ENCODE results near the gene ZRANB2.

Gene ZRANB2

DNA sequence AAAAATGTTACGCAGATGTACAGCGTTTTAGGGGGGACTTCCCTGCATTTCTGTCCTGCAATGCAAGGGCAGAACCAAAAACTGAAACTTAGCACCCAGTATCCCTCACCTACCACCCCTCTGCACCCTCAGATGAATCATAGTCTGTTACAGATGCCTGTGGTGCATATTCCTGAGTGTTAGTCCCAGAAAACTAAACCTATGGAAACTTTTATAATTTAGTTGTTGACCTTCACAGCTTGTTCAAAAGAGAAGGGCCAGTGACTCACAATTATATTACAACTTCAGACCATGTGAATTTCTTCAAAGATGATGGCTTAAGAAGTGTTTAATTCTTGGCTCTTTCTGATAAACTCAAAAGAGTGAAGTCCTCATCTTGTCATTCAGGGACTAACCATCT, 39.0 kb downstream of the ZRANB2 start:
- Histone ChIP-seq H4K12ac (ENCODE audit: low read depth, low read length) (no peak overlapping the region), H3K14ac (ENCODE audit: low read length) (no peak overlapping the region), H3K79me2 (ENCODE audit: control insufficient read depth, insufficient read depth, low read length, poor library complexity) (no peaks in the 10 kb centered on the region), H4K91ac (ENCODE audit: low read depth, low read length) (no peak overlapping the region), H2BK12ac (ENCODE audit: low read length) (no peak overlapping the region), H3K9ac (ENCODE audit: low read length) (no peak overlapping the region), H3K79me1 (ENCODE audit: low read length) (no peaks in the 10 kb centered on the region), H3K4me3 (ENCODE audit: low read depth, low read length) (no peak overlapping the region), H3K23ac (ENCODE audit: low read length) (no peak overlapping the region), H3K18ac (ENCODE audit: low read length) (no peak overlapping the region), H2BK120ac (ENCODE audit: insufficient read depth, low read length, poor library complexity) (no peak overlapping the region), H3K4ac (ENCODE audit: low read depth, low read length) (no peak overlapping the region), H3K36me3 (ENCODE audit: control insufficient read depth in 1 of 2, insufficient read depth in 2 of 2, low read length in 2 of 2) (no peaks in the 10 kb centered on the region), H2AFZ (ENCODE audit: insufficient read depth, low read length, poor library complexity) (no peak overlapping the region), H2AK5ac (ENCODE audit: low read length) (no peak overlapping the region), H3K27ac (ENCODE audit: low read depth, low read length) (no peak overlapping the region), H3K27me3 (ENCODE audit: insufficient read depth, low read length) (peaks cover 1% of the 10 kb centered on the region), H3K4me2 (ENCODE audit: low read length) (no peak overlapping the region), H3K4me1 (ENCODE audit: control insufficient read depth in 1 of 2, insufficient read depth in 2 of 2, low read length in 2 of 2) (no peaks in the 10 kb centered on the region), H3K9me3 (ENCODE audit: insufficient read depth, low read depth, low read length) (peaks cover 4% of the 10 kb centered on the region), H2BK5ac (ENCODE audit: low read depth, low read length, poor library complexity) (no peak overlapping the region), H4K8ac (ENCODE audit: low read depth, low read length) (no peak overlapping the region)
- DNase-seq = no peak
- no CpG with 5 or more reads among the region's 2 CpGs for WGBS (ENCODE audit: extremely low coverage, insufficient coverage, insufficient read length)

DNA sequence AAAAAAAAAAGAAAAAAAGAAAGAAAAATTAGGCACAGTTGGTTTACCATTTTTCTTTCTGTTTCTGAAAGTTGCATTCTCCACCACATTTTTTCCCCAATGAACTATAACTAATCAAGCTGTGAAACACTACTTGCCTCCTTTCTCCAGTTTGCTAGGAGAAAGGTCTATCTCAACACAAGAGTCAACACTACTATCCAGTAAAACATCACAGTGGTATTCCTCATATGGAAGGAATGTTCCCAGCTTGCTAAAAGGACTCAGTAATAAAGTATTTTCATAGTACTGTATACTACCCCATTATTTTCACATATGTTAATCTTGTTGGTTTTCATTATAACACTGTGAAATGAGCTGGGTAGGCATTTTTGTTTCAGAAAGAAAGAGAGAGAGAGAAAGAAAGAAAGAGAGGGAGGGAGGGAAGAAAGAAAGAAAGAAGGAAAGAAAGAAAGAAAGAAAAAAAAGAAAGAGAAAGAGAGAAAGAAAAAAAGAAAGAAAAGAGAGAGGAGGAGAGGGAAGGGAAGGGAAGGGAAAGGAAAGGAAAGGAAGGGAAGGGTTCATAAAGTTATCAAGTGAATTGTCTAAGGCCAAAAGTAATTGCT, 41.1 kb downstream of the ZRANB2 start:
- no peaks in the 10 kb centered on the region for H3K79me2 ChIP-seq (ENCODE audit: control insufficient read depth, insufficient read depth, low read length, poor library complexity)
- H3K23ac ChIP-seq (ENCODE audit: low read length) = no peak overlapping the region
- no peaks in the 10 kb centered on the region for H3K36me3 ChIP-seq (ENCODE audit: control insufficient read depth in 1 of 2, insufficient read depth in 2 of 2, low read length in 2 of 2)
- H2AK5ac ChIP-seq (ENCODE audit: low read length) = no peak overlapping the region
- no peak overlapping the region for H4K12ac ChIP-seq (ENCODE audit: low read depth, low read length)
- H2BK12ac ChIP-seq (ENCODE audit: low read length) = no peak overlapping the region
- no peak overlapping the region for H4K8ac ChIP-seq (ENCODE audit: low read depth, low read length)
- no peak overlapping the region for H2AFZ ChIP-seq (ENCODE audit: insufficient read depth, low read length, poor library complexity)
- peak in 1 of 2 donors; percentile 76 for DNase-seq
- H3K9me3 ChIP-seq (ENCODE audit: insufficient read depth, low read depth, low read length) = no peaks in the 10 kb centered on the region
- no peak overlapping the region for H3K14ac ChIP-seq (ENCODE audit: low read length)
- H3K4me1 ChIP-seq (ENCODE audit: control insufficient read depth in 1 of 2, insufficient read depth in 2 of 2, low read length in 2 of 2) = no peaks in the 10 kb centered on the region
- no peaks in the 10 kb centered on the region for H3K27me3 ChIP-seq (ENCODE audit: insufficient read depth, low read length)
- H3K4me2 ChIP-seq (ENCODE audit: low read length) = no peak overlapping the region
- no peak overlapping the region for H3K4me3 ChIP-seq (ENCODE audit: low read depth, low read length)
- no peak overlapping the region for H3K18ac ChIP-seq (ENCODE audit: low read length)
- no peak overlapping the region for H3K9ac ChIP-seq (ENCODE audit: low read length)
- no peak overlapping the region for H2BK120ac ChIP-seq (ENCODE audit: insufficient read depth, low read length, poor library complexity)
- H3K4ac ChIP-seq (ENCODE audit: low read depth, low read length) = no peak overlapping the region
- H2BK5ac ChIP-seq (ENCODE audit: low read depth, low read length, poor library complexity) = no peak overlapping the region
- no peak overlapping the region for H3K27ac ChIP-seq (ENCODE audit: low read depth, low read length)
- no peaks in the 10 kb centered on the region for H3K79me1 ChIP-seq (ENCODE audit: low read length)
- no peak overlapping the region for H4K91ac ChIP-seq (ENCODE audit: low read depth, low read length)

DNA sequence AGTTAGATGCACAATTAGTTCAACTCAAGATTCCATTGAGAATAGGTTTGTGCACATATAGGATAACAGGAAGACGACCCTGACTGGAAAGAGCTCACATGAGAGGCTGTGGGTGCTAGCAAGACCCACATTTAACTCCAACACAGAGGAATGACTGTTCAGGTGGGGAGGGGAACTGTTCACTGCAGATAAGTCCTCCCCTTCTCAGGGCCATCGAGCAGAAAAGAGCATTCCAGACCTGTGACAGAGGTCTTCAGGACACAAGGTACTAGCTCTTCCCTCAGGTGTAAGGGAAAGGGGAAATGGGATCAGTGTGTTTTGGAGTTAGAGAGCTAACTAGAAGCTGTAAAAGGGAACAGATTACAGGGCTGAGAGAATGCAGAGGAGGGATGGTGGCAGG, 41.9 kb downstream of the ZRANB2 start:
- DNase-seq = peak in 1 of 2 donors; percentile 69
- H2BK5ac ChIP-seq (ENCODE audit: low read depth, low read length, poor library complexity) = no peak overlapping the region
- no peak overlapping the region for H3K4me3 ChIP-seq (ENCODE audit: low read depth, low read length)
- no peak overlapping the region for H3K4ac ChIP-seq (ENCODE audit: low read depth, low read length)
- no peaks in the 10 kb centered on the region for H3K79me1 ChIP-seq (ENCODE audit: low read length)
- H3K27me3 ChIP-seq (ENCODE audit: insufficient read depth, low read length) = no peaks in the 10 kb centered on the region
- H3K9me3 ChIP-seq (ENCODE audit: insufficient read depth, low read depth, low read length) = no peaks in the 10 kb centered on the region
- H3K23ac ChIP-seq (ENCODE audit: low read length) = no peak overlapping the region
- no peak overlapping the region for H3K4me2 ChIP-seq (ENCODE audit: low read length)
- no peak overlapping the region for H2AFZ ChIP-seq (ENCODE audit: insufficient read depth, low read length, poor library complexity)
- no peak overlapping the region for H4K12ac ChIP-seq (ENCODE audit: low read depth, low read length)
- H3K18ac ChIP-seq (ENCODE audit: low read length) = no peak overlapping the region
- whole genome bisulfite sequencing (ENCODE audit: extremely low coverage, insufficient coverage, insufficient read length) = no CpG with 5 or more reads among the region's 2 CpGs
- no peak overlapping the region for H3K9ac ChIP-seq (ENCODE audit: low read length)
- H2AK5ac ChIP-seq (ENCODE audit: low read length) = no peak overlapping the region
- no peaks in the 10 kb centered on the region for H3K4me1 ChIP-seq (ENCODE audit: control insufficient read depth in 1 of 2, insufficient read depth in 2 of 2, low read length in 2 of 2)
- no peak overlapping the region for H3K27ac ChIP-seq (ENCODE audit: low read depth, low read length)
- H4K91ac ChIP-seq (ENCODE audit: low read depth, low read length) = no peak overlapping the region
- H3K14ac ChIP-seq (ENCODE audit: low read length) = no peak overlapping the region
- H3K36me3 ChIP-seq (ENCODE audit: control insufficient read depth in 1 of 2, insufficient read depth in 2 of 2, low read length in 2 of 2) = no peaks in the 10 kb centered on the region
- H4K8ac ChIP-seq (ENCODE audit: low read depth, low read length) = no peak overlapping the region
- H3K79me2 ChIP-seq (ENCODE audit: control insufficient read depth, insufficient read depth, low read length, poor library complexity) = no peaks in the 10 kb centered on the region
- H2BK120ac ChIP-seq (ENCODE audit: insufficient read depth, low read length, poor library complexity) = no peak overlapping the region
- H2BK12ac ChIP-seq (ENCODE audit: low read length) = no peak overlapping the region

DNA sequence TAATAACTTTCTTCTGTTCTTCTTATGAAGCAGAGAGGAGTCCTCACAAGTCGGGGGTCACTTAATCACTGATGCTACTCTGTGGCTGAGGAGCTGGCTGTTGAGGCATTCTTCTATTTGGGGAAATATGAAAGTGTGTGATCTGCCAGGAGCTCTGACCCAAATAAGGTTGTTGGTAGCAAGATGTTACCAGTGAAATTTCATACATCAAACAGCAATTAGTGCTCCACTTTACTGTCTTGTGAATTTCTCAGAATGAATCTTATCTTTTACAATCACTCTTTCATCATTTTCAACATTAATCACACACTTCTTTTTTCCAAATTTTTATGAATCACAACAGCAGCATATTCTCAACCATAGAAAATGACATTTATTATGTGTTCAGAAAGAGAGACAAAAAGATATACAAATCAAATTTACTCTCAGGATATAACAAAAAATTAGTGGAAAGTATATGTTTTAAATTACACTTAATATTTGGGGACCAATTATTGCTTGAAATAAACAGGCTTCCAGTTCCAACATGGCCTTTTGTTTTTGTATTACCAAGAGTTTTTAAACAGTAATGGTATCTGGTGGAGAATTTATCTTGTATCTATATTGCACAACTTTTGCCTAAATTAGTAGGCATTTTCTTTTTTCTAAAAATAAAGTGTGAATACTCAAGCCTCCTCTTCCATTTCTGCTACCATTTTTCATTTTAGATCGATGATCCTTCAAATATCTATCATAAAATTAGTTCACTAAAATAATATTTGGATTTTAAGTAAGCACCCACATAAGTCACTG, 42.8 kb downstream of the ZRANB2 start:
- Histone ChIP-seq H3K9me3 (ENCODE audit: insufficient read depth, low read depth, low read length) (no peaks in the 10 kb centered on the region), H3K23ac (ENCODE audit: low read length) (no peak overlapping the region), H2BK120ac (ENCODE audit: insufficient read depth, low read length, poor library complexity) (no peak overlapping the region), H3K27me3 (ENCODE audit: insufficient read depth, low read length) (no peaks in the 10 kb centered on the region), H3K4me1 (ENCODE audit: control insufficient read depth in 1 of 2, insufficient read depth in 2 of 2, low read length in 2 of 2) (no peaks in the 10 kb centered on the region), H3K14ac (ENCODE audit: low read length) (no peak overlapping the region), H3K79me1 (ENCODE audit: low read length) (no peaks in the 10 kb centered on the region), H2AFZ (ENCODE audit: insufficient read depth, low read length, poor library complexity) (no peak overlapping the region), H3K4me2 (ENCODE audit: low read length) (no peak overlapping the region), H3K79me2 (ENCODE audit: control insufficient read depth, insufficient read depth, low read length, poor library complexity) (no peaks in the 10 kb centered on the region), H3K4me3 (ENCODE audit: low read depth, low read length) (no peak overlapping the region), H2BK5ac (ENCODE audit: low read depth, low read length, poor library complexity) (no peak overlapping the region), H3K4ac (ENCODE audit: low read depth, low read length) (no peak overlapping the region), H3K9ac (ENCODE audit: low read length) (no peak overlapping the region), H4K91ac (ENCODE audit: low read depth, low read length) (no peak overlapping the region), H3K18ac (ENCODE audit: low read length) (no peak overlapping the region), H4K12ac (ENCODE audit: low read depth, low read length) (no peak overlapping the region), H3K36me3 (ENCODE audit: control insufficient read depth in 1 of 2, insufficient read depth in 2 of 2, low read length in 2 of 2) (no peaks in the 10 kb centered on the region), H2AK5ac (ENCODE audit: low read length) (no peak overlapping the region), H3K27ac (ENCODE audit: low read depth, low read length) (no peak overlapping the region), H4K8ac (ENCODE audit: low read depth, low read length) (no peak overlapping the region), H2BK12ac (ENCODE audit: low read length) (no peak overlapping the region)
- DNase-seq = no peak
- no CpG with 5 or more reads among the region's 2 CpGs for WGBS (ENCODE audit: extremely low coverage, insufficient coverage, insufficient read length)
